Loucy (cell line): Measurements from ENCODE around the gene HRC.
"Not testable (repeated sequence)": the region's sequence is repeated elsewhere in the genome, so short reads cannot be mapped to it uniquely, and the experiment has no call there.

Experiments
- EZH2phosphoT487 ChIP-seq: fragments of 200-600 bp; IDR thresholded peaks from 2 replicates; pipeline ENCODE4 v1.6.1; 2018; ENCODE audit warnings: antibody characterized with exemption, mild to moderate bottlenecking, moderate library complexity, borderline replicate concordance
- TF ChIP-seq, protein P1 (sequence below): fragments of 200-600 bp; sonication (generic); conservative IDR thresholded peaks from 2 replicates; pipeline ENCODE4 v1.5.1; 2014; ENCODE audit warnings: mild to moderate bottlenecking, antibody characterized with exemption, low read length

DNA sequence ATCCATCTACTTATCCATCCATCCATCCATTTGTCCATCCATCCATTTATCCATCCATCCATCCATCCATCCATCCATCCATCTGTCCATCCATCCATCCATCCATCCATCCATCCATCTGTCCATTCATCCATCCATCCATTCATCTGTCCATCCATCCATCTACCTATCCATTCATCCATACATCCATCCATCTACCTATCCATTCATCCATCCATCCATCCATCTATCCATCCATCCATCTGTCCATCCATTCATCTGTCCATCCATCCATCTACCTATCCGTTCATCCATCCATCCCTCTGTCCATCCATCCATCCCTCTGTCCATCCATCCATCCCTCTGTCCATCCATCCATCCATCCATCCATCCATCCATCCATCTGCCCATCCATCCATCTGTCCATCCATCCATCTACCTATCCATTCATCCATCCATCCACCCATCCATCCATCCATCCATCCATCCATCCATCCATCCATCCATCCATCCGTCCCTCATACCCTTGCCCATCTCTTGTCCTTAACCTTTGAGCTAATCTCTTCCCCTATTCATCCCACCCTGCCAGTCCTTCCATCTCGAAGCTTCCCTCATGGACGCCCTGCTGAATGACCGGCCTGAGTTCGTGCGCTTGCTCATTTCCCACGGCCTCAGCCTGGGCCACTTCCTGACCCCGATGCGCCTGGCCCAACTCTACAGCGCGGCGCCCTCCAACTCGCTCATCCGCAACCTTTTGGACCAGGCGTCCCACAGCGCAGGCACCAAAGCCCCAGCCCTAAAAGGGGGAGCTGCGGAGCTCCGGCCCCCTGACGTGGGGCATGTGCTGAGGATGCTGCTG, 27.0 kb upstream of the HRC start:
- TF ChIP-seq, protein P1, sequence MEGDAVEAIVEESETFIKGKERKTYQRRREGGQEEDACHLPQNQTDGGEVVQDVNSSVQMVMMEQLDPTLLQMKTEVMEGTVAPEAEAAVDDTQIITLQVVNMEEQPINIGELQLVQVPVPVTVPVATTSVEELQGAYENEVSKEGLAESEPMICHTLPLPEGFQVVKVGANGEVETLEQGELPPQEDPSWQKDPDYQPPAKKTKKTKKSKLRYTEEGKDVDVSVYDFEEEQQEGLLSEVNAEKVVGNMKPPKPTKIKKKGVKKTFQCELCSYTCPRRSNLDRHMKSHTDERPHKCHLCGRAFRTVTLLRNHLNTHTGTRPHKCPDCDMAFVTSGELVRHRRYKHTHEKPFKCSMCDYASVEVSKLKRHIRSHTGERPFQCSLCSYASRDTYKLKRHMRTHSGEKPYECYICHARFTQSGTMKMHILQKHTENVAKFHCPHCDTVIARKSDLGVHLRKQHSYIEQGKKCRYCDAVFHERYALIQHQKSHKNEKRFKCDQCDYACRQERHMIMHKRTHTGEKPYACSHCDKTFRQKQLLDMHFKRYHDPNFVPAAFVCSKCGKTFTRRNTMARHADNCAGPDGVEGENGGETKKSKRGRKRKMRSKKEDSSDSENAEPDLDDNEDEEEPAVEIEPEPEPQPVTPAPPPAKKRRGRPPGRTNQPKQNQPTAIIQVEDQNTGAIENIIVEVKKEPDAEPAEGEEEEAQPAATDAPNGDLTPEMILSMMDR = not testable (repeated sequence)
- TF ChIP-seq EZH2phosphoT487 = not testable (repeated sequence)
